ENCODE results near the gene SHISA8.

DNA sequence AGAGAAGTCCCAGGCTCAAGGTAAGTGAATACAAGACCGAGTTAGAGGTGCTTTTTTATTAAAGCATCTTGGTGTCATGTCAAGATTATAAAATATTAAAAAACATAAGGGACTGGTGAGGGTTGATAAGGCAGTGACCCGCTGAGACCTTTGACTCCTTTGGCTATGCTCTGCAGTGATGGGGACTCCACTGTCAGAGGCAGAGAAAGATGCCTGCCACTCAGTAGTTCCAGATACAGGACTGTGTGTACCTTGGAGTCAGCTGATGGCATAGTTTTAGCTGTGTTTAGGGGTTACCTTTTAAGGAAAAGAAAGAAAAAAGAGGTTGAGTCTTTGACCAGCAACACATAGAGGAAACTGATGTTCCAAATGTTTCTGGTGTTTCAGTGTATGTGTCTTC is 40.8 kb downstream of the SHISA8 start:
- TF ChIP-seq, protein P1, sequence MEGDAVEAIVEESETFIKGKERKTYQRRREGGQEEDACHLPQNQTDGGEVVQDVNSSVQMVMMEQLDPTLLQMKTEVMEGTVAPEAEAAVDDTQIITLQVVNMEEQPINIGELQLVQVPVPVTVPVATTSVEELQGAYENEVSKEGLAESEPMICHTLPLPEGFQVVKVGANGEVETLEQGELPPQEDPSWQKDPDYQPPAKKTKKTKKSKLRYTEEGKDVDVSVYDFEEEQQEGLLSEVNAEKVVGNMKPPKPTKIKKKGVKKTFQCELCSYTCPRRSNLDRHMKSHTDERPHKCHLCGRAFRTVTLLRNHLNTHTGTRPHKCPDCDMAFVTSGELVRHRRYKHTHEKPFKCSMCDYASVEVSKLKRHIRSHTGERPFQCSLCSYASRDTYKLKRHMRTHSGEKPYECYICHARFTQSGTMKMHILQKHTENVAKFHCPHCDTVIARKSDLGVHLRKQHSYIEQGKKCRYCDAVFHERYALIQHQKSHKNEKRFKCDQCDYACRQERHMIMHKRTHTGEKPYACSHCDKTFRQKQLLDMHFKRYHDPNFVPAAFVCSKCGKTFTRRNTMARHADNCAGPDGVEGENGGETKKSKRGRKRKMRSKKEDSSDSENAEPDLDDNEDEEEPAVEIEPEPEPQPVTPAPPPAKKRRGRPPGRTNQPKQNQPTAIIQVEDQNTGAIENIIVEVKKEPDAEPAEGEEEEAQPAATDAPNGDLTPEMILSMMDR (conservative IDR thresholded peaks at IDR 0.05), result no peak
- TF ChIP-seq EZH2 (IDR thresholded peaks at IDR 0.05; ENCODE audit: low read depth), result no peak

All from PC-9 (cell line).